Measurements from ENCODE around the gene GRIA4. TPM values are rescaled to one million over a fixed set of nuclear protein-coding genes. Genes with fewer than 3 reads are reported as not detected.
"Not testable (repeated sequence)": the region's sequence is repeated elsewhere in the genome, so short reads cannot be mapped to it uniquely, and the experiment has no call there.

GRIA4 gene
- polyA plus RNA-seq, 4 donors = 0.60 to 7.2 (median 0.73) TPM

DNA sequence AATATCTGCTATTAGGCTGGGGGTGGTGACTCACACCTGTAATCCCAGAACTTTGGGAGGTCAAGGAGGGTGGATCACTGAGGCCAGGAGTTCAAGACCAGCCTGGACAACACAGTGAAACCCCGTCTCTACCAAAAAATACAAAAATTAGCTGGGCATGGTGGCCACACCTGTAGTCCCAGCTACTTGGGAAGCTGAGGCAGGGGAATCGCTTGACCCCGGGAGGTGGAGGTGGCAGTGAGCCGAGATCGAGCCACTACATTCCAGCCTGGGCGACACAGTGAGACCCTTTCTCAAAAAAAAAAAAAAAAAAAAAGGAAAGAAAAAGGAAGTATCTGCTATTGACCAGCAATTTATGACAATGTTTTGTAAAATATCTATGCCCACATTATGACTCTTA lies 176.0 kb downstream of the GRIA4 start:
- DNase-seq (ENCODE audit: low read depth in 4 of 4, low spot score in 3 of 4) = not testable (repeated sequence)

DNA sequence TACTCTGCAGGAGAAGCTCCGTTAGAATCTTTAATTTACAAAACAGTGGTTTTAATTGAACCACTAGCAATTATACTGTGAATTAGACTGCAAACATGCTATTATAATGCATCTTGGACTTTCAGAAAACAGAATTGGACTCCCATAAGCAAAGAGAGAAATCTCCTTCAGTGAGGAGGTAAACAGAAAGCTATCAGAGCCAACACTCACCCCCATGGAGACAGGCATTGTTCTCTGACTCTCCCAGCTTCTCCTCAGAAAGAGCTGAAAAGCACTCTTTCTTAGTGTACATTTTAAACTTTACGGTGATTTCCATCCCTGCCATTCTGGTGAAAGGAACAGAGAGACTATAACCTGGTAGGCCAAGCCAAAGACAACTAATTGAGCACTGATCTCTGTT lies 176.9 kb downstream of the GRIA4 start:
- DNase-seq (ENCODE audit: low read depth in 4 of 4, low spot score in 3 of 4) = no peak

DNA sequence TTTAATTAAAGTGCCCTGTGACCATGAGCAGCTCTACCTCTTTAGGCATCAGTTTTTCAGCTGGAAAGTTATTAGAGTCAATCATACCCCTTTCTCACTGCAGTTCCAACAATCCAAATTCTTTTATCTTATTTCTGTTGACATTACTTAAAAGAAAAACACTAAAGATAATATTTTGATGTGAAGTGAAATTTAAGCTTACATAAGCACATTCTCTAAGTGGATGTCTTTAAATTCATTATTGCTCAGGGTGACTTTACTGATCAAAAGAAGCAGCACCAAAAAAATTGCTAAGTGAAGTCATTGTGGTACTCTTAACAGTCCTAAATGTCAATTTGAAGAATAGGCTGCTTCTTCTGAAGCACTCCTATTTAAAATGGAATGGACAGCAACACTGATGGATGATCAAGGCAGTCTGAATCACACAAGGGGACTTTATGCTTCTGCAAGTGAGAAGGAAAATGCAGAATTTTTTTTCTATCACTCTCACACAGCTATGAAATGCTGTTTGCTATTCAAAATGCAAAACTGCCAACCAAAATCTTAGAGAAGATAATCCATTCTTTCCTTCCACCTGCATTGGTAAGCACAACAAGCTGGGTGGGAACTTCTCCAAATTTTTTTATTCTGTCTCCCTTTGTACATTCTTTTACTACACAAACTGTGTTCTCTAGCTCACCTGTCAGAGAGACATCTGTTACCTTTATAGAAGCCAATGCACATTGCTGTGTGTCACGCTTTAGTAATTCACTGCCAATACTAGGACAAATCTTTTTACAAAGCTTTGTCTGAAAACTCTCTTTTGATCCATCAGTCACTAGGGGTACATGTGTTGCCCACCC lies 179.9 kb downstream of the GRIA4 start:
- no peak for DNase-seq (ENCODE audit: low read depth in 4 of 4, low spot score in 3 of 4)

DNA sequence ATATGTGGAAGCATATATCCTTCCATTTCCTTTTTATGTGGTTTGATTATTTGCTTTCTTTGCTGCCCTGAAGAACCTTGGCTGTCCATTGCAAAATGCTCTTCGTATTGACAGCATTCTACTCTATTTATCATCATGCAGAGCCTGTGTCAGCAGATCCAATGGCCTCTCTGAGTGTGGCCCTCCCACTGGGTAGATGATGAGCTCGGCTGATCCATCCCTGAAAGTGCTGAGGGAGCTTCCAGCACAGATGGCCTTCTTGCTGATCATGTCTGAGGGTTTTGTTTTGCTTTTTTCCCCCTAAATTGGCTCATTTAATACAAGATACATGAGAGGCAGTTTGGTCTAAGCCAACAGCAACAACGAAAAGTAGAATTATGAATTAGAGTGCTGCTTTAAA lies 181.0 kb downstream of the GRIA4 start:
- no peak for DNase-seq (ENCODE audit: low read depth in 4 of 4, low spot score in 3 of 4)

DNA sequence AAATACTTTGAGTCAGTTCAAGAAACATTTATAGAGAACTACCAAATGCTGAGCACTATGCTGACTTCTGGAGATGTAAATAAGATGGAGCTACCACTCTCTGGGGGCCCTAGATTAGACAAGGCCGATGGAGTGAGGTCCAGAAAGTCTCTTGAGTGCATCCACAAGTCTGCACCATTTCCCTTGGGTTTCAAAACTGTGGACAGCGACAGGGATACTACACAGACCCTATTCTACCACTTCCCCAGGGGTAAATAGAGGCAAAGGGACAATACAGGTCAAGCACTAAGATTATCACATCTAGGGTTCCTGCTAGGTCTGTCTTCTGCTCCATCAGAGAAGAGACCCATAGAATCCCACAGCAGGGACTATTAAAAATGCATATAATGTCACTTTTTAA lies 183.2 kb downstream of the GRIA4 start:
- no peak for DNase-seq (ENCODE audit: low read depth in 4 of 4, low spot score in 3 of 4)

DNA sequence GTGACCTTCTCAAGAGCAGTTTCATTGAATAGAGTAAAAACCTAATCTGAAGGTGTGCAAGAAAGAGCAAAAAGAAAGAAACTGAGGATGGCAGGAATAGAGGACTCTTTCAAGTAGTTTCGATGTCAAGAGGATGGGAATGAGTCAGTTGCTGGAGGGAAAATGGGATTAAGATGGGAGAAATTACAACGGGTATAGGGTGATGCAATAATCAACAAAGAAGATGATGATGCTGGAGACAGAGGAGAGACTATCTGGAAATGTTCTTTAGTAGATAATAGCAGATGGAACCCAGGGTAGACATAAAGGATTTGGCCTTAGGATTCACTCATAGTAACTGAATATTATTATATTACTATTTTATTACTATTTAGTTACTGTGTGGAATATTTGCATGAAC lies 189.4 kb downstream of the GRIA4 start:
- no peak for DNase-seq (ENCODE audit: low read depth in 4 of 4, low spot score in 3 of 4)

DNA sequence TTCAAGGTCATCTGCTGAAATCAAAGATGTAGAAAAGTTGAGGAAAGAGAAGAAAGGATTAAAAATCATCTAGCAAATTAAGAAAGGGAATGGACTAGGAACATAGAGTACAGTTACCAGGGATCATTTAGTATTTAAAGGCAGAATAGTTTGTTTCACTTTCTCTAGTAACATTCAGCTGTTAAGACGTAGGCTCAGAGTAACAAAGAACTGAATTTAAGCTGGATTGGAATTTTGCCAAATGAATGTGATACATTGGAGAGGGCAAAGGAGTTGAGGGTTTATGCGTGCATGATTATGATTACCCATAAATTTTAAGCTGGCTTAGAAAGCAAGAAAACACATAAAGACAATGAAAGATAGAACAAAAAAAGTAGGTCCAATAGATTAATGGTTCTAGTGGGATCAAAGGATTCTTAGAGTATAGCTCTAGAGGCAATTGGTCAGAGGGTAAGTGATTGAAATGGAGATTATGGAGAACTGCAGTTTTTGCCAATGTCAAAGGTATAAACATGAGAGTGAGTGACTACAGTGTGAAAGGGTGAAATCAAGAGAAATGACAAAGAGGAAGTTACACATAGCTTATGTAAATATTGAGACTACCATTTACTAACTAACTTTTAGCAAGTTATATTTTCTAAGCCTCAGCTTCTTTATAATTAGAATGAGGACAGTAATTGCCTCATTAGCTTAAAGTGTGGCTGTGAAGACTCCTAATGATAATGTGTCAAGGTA lies 190.0 kb downstream of the GRIA4 start:
- DNase-seq (ENCODE audit: low read depth in 4 of 4, low spot score in 3 of 4) = no peak

DNA sequence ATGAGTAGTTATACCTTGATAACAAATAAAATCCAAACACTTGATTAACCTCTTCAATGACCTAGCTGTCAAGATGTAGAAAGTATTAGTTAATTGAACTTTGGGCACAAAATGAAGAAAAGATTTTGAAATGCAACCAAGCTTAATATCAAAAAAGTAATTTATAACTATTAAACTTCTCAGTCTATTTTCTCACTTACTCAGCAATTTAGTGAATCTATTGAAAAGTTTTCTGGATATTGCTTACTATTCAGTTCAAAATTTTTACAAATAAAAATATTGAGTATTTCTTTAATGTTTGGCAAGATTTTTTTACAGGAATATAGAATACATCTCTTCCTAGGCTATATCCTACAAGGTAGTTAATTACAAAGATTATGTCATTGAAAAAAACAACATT lies 192.5 kb downstream of the GRIA4 start:
- DNase-seq (ENCODE audit: low read depth in 4 of 4, low spot score in 3 of 4) = no peak

DNA sequence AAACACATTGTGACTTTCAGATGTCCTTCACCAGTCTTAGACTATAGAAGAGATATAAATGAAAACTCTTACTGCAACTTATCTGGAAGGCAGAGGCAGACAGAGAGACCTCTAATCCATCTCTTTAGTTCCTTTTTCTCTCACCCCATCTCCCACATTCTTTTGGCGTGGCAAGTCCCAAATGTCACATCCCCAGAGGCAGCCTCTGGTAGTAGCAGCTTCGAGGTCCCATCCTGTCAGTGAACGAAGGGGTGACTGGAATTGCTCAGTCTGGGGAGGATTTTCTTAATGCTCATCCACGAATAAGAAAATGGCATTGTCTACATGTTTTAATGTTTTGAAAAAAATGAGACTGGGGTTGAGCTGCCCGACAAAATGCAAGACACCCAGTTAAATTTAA lies 201.4 kb downstream of the GRIA4 start:
- no peak for DNase-seq (ENCODE audit: low read depth in 4 of 4, low spot score in 3 of 4)

DNA sequence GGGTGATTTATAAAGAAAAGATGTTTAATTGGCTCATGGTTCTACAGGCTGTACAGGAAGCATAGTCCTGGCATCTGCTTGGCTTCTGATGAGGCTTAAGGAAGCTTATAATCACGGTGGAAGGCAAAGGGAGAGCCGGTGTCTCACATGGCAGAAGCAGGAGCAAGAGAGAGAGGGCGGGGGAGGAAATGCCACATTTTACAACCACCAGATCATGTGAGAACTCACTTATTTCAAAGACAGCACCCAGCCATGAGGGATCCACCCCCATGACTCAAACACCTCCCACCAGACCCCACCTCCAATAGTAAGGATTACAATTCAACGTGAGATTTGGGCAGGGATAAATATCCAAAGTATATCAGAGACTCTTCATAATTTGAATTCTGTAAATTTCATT lies 211.5 kb downstream of the GRIA4 start:
- DNase-seq (ENCODE audit: low read depth in 4 of 4, low spot score in 3 of 4) = no peak

DNA sequence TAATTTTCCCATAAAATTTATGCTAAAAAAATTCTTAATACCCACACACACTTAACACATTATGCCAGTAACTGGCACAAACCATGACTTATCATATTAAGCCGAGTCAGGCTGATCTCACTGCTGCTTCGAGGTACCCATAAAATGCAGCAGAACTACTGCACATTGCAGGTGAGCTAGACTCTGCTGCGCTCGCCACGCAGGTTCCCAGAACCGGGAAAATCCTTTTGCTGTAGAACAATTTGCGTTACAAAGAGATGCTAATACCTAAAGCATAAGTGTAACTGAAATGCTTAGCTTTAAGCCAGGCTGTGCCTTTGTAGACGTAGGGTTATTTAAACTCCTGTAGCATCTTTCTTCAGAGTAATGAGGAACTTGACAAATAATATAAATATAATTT lies 211.9 kb downstream of the GRIA4 start:
- no peak for DNase-seq (ENCODE audit: low read depth in 4 of 4, low spot score in 3 of 4)

DNA sequence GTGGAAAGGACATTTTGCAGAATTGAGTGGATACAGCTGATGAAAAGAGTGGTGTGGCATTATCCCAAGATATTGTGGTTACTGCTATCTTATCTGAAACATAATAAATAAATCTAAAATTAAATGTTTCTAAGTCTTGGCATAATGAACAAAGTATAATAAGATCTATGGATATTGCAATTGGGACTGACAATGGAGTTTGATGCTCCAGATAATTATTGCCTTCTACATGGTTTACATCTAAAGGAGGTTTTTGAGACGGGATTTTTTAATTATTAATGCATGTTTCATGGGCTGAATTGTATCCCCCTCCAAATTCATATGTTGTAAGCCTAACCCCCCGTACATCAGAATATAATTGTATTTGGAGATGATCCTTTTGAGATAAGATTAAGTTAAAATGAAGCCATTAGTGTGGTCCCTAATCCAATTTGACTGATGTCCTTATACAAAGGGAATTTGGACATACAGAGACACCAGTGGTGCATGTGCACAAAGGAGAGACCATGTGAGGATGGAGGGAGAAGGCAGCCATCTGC lies 213.7 kb downstream of the GRIA4 start:
- no peak for DNase-seq (ENCODE audit: low read depth in 4 of 4, low spot score in 3 of 4)

DNA sequence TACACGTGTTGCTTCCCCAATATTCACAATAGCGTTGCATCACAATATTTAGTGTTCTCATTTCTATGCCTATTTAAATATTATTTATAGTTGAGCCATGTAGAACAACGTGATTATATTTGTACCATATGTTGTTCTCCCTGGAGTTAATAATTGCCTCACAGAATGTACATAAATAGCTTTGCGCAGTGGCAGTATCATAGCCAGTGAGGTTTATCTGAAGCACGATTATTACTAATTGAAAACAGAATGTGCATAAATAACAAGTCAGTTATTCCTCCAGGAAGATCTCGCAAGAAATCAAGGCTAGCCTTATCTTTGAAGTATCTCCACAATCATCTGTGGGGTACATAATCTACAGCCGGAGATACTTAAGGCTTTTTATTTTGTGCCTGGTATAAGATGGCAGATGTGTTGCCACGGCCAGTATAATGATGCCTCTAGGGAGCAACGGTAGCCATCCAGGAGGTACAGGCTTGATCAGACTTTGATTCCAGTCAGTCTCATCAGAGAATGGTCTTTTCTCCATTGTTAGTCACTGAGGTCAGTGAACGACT lies 214.7 kb downstream of the GRIA4 start:
- no peak for DNase-seq (ENCODE audit: low read depth in 4 of 4, low spot score in 3 of 4)

DNA sequence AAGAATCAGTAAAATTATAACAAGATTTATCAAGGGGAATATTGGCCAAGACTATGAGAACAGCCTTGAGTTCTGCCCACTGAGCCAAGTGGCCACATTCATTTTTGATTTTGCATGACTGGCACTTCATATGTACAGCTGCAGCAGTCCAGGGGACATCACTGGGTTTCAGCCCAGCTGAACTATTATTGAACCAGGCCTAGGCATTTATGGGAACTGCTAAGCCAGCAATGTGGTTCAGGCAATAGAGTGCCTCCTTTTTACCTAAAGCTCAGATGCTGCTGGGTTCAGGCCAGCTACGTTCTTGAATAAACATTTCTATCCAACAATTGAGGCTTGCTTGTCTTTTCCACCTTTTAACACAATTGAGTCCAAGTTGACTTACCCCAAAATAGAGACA lies 215.3 kb downstream of the GRIA4 start:
- DNase-seq (ENCODE audit: low read depth in 4 of 4, low spot score in 3 of 4) = no peak

DNA sequence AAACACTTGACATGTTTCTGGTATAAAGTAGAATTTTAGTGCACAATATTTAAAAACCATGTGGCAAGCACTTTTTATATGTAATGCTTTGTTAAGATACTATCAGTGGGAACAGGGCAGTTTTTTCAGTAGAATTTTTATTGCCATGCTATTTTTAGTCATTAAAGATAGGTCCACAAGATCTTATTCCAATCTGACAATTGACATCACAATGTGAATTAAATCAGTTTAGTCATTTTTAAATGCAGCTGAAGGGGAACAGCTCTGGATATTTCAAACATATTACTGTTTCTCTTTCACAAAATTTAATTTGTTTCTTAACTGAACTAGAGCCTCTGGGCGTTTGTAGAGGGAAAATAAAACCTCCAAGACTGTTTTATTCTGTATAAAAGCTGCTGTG lies 218.0 kb downstream of the GRIA4 start:
- DNase-seq (ENCODE audit: low read depth in 4 of 4, low spot score in 3 of 4) = no peak

DNA sequence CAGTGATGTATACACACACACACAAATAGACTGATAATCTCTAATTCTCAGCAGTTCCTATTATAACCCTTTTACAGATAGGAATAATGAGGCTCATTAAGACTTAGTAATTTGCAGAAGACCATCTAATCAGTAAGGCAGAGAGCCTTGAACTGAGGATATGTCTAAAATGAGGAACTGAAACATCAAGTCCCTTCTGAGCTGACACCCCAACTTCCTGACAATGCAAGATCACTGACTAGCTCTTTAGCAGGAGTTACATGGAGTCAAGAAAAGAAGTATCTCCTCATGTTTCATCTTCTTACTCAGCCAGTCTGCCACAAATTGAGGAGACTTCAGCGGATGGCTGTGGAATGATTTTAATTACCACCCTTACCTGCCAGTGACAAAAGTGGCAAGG lies 219.2 kb downstream of the GRIA4 start:
- no peak for DNase-seq (ENCODE audit: low read depth in 4 of 4, low spot score in 3 of 4)

DNA sequence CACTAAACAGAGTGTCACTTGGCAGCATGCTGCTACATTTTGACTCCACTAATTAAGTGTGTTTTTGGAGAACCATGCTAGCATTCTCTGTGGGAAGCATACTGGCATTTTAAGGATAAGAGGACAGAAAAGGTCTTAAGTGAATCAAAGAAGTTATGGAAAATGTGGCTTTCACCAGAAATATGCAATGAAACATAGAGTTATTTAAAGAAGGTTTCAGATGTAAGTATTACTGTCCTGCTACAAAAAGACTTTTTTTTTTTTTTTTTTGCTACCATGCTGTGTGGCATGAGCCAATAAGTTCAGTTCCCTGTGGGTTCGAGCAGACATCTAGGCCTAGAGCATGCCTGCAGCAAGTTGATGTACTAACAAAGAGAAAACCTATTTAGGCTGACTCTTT lies 224.6 kb downstream of the GRIA4 start:
- DNase-seq (ENCODE audit: low read depth in 4 of 4, low spot score in 3 of 4) = no peak

DNA sequence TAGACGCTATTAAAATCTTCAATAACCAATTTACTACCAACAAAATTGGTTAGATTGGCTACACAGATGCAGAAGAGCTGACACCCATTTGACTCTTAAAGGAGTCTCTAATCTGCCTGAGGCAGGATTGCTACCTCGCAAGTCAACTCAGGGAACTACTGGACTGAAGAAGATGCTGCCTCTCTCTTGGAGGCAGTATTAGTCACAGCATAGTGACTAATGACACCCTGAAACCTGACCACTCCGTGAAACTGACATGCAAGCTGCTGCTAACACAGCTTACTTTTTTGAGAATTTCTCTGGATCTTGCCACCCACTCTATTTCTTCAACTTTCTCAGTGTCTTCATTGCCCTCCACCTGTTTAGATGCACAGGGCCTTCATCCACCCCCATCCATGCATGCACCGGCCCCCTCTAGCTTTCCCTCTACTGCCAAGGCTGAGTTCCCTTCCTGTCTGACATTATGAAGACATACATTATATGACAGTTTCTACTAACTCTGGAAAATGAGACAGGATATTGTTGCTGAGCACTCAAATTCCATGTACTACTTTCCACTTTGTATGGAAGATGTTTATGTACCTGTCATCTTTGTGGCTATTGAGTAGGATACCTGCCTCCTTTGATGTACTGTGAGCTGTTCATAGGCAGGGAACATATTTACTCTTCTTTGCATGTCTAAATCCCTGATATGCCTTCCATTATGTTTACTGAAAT lies 229.0 kb downstream of the GRIA4 start:
- no peak for DNase-seq (ENCODE audit: low read depth in 4 of 4, low spot score in 3 of 4)

DNA sequence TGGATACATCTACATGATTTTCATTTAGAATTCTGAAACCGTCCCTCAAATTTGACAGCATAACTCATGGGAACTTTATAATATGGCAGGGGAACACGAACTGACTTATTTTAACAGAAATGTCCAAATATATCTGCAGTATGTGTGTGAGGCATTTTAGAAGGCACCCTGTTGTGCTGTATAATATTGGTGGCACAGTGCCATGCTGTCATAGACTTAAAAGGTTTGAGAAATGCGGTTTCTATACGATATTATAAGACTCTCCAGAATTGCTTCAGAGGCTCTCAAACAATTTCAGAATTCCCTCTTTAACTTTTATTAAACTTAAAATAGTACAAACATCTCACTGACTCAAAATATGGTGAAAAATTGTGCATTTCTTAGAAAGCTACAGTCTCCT lies 230.5 kb downstream of the GRIA4 start:
- no peak for DNase-seq (ENCODE audit: low read depth in 4 of 4, low spot score in 3 of 4)

DNA sequence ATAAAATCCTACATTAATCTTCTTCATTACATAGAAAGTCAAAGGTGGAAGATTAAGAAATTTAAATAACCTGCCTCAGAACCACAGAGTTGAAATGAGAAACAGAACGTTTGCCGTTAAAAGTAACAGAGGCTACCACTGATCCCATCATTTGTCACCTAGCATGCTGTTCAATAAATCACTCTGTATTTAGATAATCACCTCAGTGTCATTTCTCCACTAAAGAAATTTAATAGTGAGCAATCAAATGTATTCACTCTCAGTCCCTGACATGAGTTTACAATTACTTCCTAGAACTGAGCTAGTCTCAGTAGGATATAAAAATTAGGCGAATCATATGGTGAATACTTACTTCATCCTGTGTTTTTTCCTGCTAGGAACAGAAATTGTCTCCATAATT lies 242.5 kb downstream of the GRIA4 start:
- DNase-seq (ENCODE audit: low read depth in 4 of 4, low spot score in 3 of 4) = no peak

DNA sequence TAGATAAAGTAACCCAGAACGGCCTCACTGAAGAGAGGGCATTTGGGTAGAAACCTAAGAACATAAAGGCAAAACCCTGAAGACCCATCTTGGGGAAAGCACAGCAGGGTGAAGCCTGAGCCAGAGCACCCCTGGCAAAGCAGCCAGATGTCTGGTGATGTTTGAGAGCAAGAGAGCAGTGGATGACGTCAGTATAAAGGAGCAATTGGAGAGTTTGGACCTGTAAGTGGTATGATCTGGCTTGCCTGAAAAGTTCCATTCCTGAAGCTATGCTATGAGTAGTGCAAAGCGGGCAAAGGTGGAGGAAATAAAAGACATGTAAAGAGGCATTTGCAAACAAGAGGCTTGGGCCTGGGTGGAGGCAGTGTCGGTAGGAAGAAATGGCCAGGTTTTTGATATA lies 244.4 kb downstream of the GRIA4 start:
- DNase-seq (ENCODE audit: low read depth in 4 of 4, low spot score in 3 of 4) = no peak

All from left renal pelvis (tissue), 4 donors.